Measurements from ENCODE around the gene MED9. TPM values are rescaled to one million over a fixed set of nuclear protein-coding genes. Genes with fewer than 3 reads are reported as not detected.
"Not testable (repeated sequence)": the region's sequence is repeated elsewhere in the genome, so short reads cannot be mapped to it uniquely, and the experiment has no call there.

MED9 gene, protein sequence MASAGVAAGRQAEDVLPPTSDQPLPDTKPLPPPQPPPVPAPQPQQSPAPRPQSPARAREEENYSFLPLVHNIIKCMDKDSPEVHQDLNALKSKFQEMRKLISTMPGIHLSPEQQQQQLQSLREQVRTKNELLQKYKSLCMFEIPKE
- total RNA-seq: 14.4 and 15.3 TPM in 2 replicates

DNA sequence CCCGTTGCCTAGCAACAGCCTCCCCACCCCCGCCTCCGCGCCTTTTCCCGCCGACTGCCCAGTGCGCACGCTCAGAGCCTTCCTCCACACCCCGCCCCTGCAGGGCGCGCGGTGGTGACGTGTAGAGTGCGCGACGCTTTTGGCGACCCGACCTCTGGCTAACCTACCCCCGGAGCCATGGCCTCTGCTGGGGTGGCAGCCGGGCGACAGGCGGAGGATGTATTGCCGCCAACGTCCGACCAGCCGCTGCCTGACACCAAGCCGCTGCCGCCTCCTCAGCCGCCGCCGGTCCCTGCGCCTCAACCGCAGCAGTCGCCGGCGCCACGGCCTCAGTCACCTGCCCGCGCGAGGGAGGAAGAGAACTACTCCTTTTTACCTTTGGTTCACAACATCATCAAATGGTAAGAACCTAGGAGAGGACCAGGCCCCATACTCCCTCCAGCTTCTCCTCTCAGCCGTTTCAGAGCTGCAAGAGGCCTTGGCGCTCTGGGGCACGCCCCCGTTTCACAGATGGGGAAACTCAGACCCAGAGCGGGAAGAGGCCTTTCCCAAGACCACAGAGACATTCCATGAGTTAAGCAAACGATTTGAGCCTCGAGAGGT, at the start of gene MED9:
TSS of gene MED9 (plus strand) at position 136 of the 603 bp plus-strand sequence. CDS start at position 178, 42 bp downstream.
- peak; percentile 99 for DNase-seq
- Mint-ChIP-seq H3K4me1 (peaks cover 35% of the 10 kb centered on the region), H3K27ac (peak within 1 kb of the TSS; percentile 93), H3K9me3 (no peaks in the 10 kb centered on the region), H3K27me3 (peaks cover 13% of the 10 kb centered on the region), H3K4me3 (peak within 1 kb of the TSS; percentile 96), H3K36me3 (ENCODE audit: low read depth) (peaks cover 11% of the 10 kb centered on the region)
- intact Hi-C loops (cut with micrococcal nuclease): loop anchor here (1.0 kb wide), 2 partner anchors 19 to 114 kb away; partner anchors contain the start of genes PEMT and RASD1

DNA sequence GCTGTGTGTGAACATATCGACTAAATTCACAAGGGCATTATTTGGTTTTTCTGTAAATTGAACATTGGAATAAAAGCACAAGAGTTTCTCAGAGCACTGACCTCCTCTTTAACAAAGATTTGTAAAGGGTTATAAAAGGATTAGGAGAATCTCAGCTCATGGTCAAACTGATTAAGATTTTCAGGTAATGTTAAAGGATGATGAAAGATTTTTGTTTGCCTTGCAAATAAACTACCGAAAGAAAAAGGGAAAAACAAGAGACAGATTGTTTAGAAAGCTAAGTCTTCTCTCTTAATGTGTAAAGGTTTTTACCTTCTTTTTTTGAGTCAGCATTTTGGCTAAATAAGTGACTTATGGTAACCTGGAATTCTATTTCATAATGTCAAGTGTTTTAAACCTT, 47.6 kb upstream of the MED9 start:
- H3K4me3 Mint-ChIP-seq: no peak overlapping the region
- H3K36me3 Mint-ChIP-seq (ENCODE audit: low read depth): no peaks in the 10 kb centered on the region
- intact Hi-C loops (cut with micrococcal nuclease): no loop called here
- no peaks in the 10 kb centered on the region for H3K4me1 Mint-ChIP-seq
- no peak overlapping the region for H3K27ac Mint-ChIP-seq
- no peak for DNase-seq
- H3K9me3 Mint-ChIP-seq: no peaks in the 10 kb centered on the region
- peaks cover 18% of the 10 kb centered on the region for H3K27me3 Mint-ChIP-seq

DNA sequence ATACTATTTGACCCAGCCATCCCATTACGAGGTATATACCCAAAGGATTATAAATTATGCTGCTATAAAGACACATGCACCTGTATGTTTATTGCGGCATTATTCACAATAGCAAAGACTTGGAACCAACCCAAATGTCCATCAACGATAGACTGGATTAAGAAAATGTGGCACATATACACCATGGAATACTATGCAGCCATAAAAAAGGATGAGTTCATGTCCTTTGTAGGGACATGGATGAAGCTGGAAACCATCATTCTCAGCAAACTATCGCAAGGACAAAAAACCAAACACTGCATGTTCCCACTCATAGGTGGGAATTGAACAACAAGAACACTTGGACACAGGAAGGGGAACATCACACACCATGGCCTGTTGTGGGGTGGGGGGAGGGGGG, 45.9 kb upstream of the MED9 start:
- H3K4me3 Mint-ChIP-seq; H3K36me3 Mint-ChIP-seq (ENCODE audit: low read depth); DNase-seq; intact Hi-C loops (cut with micrococcal nuclease); H3K27ac Mint-ChIP-seq; H3K4me1 Mint-ChIP-seq; H3K9me3 Mint-ChIP-seq: not testable (repeated sequence)
- peaks cover 18% of the 10 kb centered on the region for H3K27me3 Mint-ChIP-seq

DNA sequence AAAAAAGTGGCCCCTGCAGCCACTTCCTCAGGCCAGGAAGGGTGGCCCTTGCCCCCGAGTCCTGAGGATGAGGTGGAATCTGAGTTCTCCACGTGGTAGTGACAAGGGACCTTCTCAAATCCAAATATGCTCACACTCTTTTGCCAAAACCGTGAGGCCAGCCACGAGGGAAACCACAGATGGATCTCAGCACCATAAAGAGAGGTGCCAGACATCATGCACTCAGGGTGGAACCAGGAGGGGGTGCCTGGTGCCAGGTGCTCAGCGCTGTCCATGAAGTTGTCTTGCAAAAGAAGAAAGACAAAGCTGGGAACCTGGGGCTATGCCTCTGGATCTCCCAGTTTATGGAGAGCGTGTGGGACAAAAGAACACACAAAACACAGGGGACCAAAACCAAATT, 45.2 kb upstream of the MED9 start:
- Mint-ChIP-seq H3K27me3 (peaks cover 18% of the 10 kb centered on the region), H3K4me3 (no peak overlapping the region), H3K4me1 (no peaks in the 10 kb centered on the region), H3K9me3 (no peaks in the 10 kb centered on the region), H3K27ac (no peak overlapping the region), H3K36me3 (ENCODE audit: low read depth) (no peaks in the 10 kb centered on the region)
- DNase-seq: no peak
- intact Hi-C loops (cut with micrococcal nuclease): no loop called here

DNA sequence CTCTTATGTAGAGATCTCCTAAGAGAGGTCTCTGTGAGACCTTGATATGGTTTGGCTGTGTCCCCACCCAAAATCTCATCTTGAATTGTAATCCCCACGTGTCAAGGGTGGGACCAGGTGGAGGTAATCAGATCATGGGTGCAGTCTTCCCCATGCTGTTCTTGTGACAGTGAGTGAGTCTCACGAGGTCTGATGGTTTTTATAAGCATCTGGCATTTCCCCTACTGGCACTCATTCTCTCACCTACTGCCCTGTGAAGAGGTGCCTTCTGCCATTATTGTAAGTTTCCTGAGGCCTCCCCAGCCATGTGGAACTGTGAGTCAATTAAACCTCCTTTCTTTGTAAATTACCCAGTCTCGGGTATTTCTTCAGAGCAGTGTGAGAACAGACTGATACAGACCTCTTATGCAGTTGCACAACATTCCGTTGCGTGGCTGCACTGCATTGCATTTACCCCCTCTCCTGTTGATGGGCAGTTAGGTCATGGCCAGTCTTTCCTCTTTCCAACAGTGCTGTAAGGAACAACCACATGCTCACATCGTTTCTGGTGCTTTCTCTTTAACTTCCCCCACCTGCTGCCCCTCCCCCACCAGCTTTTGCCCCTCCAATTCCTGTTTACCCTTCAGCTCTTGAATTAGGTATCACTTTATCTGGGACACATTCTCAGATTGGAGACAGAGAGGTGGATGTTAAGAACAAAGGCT, 43.6 kb upstream of the MED9 start:
- Mint-ChIP-seq H3K4me3 (no peak overlapping the region), H3K36me3 (ENCODE audit: low read depth) (no peaks in the 10 kb centered on the region), H3K4me1 (no peaks in the 10 kb centered on the region), H3K9me3 (no peaks in the 10 kb centered on the region), H3K27ac (no peak overlapping the region), H3K27me3 (peaks cover 15% of the 10 kb centered on the region)
- DNase-seq: no peak
- intact Hi-C loops (cut with micrococcal nuclease): no loop called here

DNA sequence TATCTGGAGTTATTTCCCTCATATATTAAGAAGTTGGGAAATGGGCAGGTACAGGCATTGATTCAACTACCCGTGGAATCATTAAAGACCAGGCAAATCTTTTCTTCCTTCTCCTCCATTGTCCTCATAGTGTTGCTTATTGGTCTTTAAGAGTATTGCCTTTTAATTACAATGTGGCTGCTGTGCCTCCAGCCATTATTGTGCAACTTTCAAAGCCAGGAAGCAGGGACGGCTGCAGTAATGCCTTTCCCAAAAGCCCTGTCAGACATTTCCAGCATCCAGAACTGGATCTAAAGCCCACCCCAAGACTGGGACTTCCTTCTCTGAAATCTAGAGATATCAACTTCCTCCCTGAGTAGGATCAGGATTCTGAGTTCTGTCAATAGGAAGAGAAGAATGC, 42.3 kb upstream of the MED9 start:
- Mint-ChIP-seq H3K27me3 (peaks cover 10% of the 10 kb centered on the region), H3K4me1 (no peaks in the 10 kb centered on the region), H3K4me3 (no peak overlapping the region), H3K36me3 (ENCODE audit: low read depth) (no peaks in the 10 kb centered on the region), H3K9me3 (no peaks in the 10 kb centered on the region), H3K27ac (no peak overlapping the region)
- DNase-seq: no peak
- intact Hi-C loops (cut with micrococcal nuclease): no loop called here

DNA sequence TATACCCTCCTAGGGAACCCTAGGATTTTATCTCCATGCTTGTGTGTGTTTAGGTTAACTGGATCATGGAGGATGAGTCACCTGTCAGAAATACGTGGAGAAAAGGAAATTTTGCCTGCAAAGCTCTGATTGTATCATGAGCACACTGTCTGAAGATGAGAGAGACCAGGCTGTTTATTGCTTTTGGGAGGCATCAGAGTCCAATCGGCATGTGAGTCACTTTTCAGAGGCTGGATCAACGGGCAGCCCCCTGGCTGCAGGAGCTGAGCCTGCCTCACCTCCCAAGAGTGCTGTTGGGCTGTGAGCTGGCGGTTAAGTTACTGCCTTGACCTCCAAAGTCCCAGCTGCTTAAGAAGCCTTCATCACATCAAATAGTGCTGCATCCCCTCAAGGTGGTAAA, 41.5 kb upstream of the MED9 start:
- Mint-ChIP-seq H3K4me3 (no peak overlapping the region), H3K27ac (no peak overlapping the region), H3K36me3 (ENCODE audit: low read depth) (no peaks in the 10 kb centered on the region), H3K27me3 (peaks cover 3% of the 10 kb centered on the region), H3K9me3 (no peaks in the 10 kb centered on the region), H3K4me1 (no peaks in the 10 kb centered on the region)
- intact Hi-C loops (cut with micrococcal nuclease): no loop called here
- DNase-seq: no peak

DNA sequence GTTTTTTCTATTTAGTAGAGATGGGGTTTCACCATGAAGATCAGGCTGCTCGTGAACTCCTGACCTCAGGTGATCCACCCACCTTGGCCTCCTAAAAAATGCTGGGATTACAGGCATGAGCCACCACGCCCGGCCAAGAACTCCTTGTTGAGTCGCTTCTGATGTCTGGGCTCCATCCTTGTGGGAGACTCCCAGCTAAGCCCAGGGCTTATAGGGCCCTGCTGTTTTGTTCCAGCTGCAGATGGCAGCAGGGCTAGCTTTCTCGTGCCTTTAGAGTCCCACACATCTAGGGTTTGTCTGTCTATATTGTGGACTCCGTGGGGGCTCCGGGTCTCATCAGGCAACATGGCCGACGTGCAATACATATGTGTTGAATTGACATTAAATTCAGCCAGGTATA, 39.3 kb upstream of the MED9 start:
- H3K36me3 Mint-ChIP-seq (ENCODE audit: low read depth): no peaks in the 10 kb centered on the region
- H3K27ac Mint-ChIP-seq: no peak overlapping the region
- H3K27me3 Mint-ChIP-seq: peaks cover 1% of the 10 kb centered on the region
- no peak for DNase-seq
- H3K4me3 Mint-ChIP-seq: no peak overlapping the region
- H3K9me3 Mint-ChIP-seq: no peaks in the 10 kb centered on the region
- H3K4me1 Mint-ChIP-seq: no peaks in the 10 kb centered on the region
- intact Hi-C loops (cut with micrococcal nuclease): no loop called here

DNA sequence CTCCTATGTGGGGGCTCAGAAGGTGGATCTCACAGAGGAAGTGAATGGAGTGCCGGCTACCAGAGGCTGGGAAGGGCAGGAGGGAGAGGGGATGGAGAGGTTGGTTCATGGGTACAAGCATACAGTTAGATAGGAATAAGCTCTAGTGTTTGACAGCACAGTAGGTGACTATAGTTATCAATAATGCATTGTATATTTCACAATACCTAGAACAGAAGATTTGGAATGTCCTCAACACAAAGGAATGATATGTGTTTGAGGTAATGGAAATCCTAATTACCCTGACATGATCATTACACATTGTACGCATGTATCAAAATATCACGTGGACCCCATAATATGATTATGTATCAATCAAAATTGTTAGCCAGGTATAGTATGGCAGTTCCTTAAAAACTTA, 38.9 kb upstream of the MED9 start:
- H3K27me3 Mint-ChIP-seq: peaks cover 1% of the 10 kb centered on the region
- intact Hi-C loops (cut with micrococcal nuclease): no loop called here
- no peaks in the 10 kb centered on the region for H3K9me3 Mint-ChIP-seq
- no peak overlapping the region for H3K27ac Mint-ChIP-seq
- no peak overlapping the region for H3K4me3 Mint-ChIP-seq
- no peak for DNase-seq
- no peaks in the 10 kb centered on the region for H3K4me1 Mint-ChIP-seq
- no peaks in the 10 kb centered on the region for H3K36me3 Mint-ChIP-seq (ENCODE audit: low read depth)

DNA sequence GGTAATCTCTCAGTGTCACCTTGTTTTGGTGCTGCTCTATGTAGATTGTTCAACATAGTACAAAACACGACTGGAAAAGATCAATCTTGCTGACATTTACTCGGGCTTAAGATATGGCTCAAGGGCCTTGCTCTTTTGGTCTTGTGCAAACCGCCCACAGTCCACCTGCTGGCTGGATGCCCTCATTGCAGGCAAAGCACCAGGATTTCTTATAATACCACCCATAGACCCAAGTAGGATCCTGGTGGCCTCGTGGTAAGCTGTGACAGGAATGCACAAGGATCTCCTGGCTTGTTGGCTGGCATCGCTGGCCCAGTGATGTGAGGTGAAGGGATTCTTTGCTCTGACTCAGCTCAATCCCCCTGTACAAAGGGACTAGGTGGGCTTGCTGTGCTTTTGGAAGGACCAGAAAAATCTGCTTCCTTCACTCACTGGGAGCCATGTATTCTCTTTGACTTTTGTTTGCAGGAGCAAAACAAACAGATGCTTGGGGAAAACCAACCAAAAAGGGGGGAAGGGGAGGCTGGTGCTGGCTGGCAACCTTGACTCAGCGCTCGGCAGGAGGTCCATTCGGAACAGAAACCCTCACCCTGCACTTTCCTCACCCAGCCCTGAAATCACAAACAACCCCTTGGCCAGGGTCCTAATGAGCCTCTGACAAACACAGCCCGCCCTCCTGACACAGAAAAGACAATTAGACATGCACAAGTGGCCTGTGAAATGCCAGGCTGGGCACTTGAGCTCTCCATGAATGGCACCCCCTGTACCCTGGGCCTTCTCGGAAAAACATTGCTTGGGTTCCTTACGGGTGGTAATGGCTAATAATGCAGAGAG, 36.6 kb upstream of the MED9 start:
- peak; percentile 91 for DNase-seq
- no peaks in the 10 kb centered on the region for H3K36me3 Mint-ChIP-seq (ENCODE audit: low read depth)
- peaks cover 1% of the 10 kb centered on the region for H3K27me3 Mint-ChIP-seq
- no peaks in the 10 kb centered on the region for H3K4me1 Mint-ChIP-seq
- intact Hi-C loops (cut with micrococcal nuclease): loop anchor here (1.0 kb wide), 1 partner anchor 84 kb away; no protein-coding TSS in a partner anchor
- H3K9me3 Mint-ChIP-seq: no peaks in the 10 kb centered on the region
- H3K27ac Mint-ChIP-seq: no peak overlapping the region
- H3K4me3 Mint-ChIP-seq: no peak overlapping the region

DNA sequence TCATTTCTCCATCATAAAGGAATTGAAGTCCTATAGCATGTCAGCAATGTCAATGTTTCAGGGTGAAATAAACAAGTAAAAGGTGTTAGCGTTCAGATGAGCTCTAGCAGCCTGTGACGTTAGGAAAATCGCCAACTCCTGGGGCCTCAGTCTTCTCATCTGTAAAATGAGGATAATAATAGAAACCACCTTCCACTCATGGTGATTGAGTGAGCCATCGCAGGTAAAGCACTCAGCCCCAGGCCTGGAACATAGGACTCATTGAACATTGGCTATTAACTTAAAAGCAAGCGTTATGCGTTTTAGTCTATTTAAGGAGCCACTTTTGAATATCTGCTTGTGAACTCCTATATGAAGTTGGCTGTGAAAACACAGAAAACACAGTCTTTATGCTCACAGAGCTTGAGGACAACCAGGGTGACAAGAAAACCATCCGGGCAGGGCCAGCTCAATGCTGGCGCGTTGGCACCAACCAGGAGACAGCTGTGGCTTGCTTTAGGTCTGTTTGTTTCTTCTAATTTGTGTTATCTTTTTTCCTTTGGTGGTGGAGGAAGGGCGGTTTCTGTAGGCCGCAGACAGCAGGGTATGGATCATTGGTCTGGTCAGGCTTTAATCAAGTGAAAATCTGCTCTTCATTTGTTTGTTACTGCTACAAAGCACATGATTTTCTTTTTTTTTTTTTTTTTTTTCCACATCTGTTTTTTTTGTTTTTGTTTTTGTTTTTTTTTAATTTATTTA, 35.7 kb upstream of the MED9 start:
- Mint-ChIP-seq H3K36me3 (ENCODE audit: low read depth) (no peaks in the 10 kb centered on the region), H3K9me3 (no peaks in the 10 kb centered on the region), H3K4me3 (no peak overlapping the region), H3K27ac (no peak overlapping the region), H3K4me1 (no peaks in the 10 kb centered on the region), H3K27me3 (peaks cover 1% of the 10 kb centered on the region)
- intact Hi-C loops (cut with micrococcal nuclease): loop anchor here (1.0 kb wide), 1 partner anchor 85 kb away; no protein-coding TSS in a partner anchor
- DNase-seq: no peak

DNA sequence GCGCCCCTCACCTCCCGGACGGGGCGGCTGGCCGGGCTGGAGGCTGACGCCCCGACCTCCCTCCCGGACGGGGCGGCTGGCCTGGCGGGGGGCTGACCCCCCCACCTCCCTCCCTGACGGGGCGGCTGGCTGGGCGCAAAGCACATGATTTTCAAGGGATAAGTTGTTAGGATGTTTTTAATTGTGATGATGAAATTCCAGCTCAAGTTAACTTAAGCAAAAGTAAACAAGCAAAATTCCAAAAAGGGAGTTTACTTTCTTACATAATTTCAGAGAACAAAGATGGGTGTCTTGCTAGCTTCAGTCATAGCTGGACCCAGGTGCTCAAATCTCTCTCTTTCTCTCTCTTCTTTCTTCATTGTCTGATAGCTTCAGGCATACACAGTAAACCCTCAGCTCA, 33.6 kb upstream of the MED9 start:
- Mint-ChIP-seq H3K27me3 (peaks cover 3% of the 10 kb centered on the region), H3K9me3 (no peaks in the 10 kb centered on the region), H3K27ac (no peak overlapping the region), H3K4me3 (no peak overlapping the region), H3K36me3 (ENCODE audit: low read depth) (no peaks in the 10 kb centered on the region), H3K4me1 (no peaks in the 10 kb centered on the region)
- no peak for DNase-seq
- intact Hi-C loops (cut with micrococcal nuclease): no loop called here

DNA sequence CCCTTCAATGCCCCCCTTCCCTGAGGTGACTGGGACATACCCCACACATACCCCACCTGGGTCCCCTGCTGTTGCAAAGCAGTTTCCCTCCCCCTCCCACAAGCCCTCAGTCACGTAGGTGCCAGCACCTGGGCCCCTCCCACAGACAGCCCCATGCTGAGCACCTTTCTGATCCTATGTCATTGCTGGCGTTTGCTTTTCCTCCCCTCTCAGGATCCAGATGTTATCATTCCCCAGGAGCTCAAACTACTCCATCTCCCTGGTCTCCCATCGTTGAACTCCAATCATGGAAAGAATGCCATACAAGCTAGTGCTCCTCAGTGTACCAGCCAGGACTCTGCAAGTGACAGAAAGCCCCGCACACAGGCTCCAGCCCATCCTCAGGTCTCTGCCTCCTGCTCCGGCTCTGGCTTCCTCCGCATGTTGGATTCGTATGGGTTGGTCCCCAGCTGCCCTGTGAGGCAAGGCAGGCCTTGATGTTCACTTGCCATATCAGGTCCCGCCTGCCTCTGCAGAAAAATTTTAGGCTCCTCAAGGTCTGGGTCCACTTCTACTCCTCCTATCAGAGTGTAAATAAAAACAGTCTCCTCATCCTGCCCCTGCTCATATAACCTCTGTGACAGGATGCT, 31.4 kb upstream of the MED9 start:
- no peak for DNase-seq
- no peaks in the 10 kb centered on the region for H3K36me3 Mint-ChIP-seq (ENCODE audit: low read depth)
- H3K27ac Mint-ChIP-seq: no peak overlapping the region
- no peak overlapping the region for H3K4me3 Mint-ChIP-seq
- H3K9me3 Mint-ChIP-seq: no peaks in the 10 kb centered on the region
- no peaks in the 10 kb centered on the region for H3K4me1 Mint-ChIP-seq
- peaks cover 1% of the 10 kb centered on the region for H3K27me3 Mint-ChIP-seq
- intact Hi-C loops (cut with micrococcal nuclease): no loop called here
